NT2/D1 (cell line): ENCODE data around the gene HMHB1.

Experiments
- YY1 ChIP-seq: IDR thresholded peaks from 2 replicates; pipeline ENCODE4 v1.6.1; 2011; ENCODE audit not compliant: insufficient read length, insufficient read depth
- ZNF274 ChIP-seq: IDR thresholded peaks from 2 replicates; pipeline ENCODE4 v1.6.1; 2011; ENCODE audit warnings: mild to moderate bottlenecking, low read depth, low read length

DNA sequence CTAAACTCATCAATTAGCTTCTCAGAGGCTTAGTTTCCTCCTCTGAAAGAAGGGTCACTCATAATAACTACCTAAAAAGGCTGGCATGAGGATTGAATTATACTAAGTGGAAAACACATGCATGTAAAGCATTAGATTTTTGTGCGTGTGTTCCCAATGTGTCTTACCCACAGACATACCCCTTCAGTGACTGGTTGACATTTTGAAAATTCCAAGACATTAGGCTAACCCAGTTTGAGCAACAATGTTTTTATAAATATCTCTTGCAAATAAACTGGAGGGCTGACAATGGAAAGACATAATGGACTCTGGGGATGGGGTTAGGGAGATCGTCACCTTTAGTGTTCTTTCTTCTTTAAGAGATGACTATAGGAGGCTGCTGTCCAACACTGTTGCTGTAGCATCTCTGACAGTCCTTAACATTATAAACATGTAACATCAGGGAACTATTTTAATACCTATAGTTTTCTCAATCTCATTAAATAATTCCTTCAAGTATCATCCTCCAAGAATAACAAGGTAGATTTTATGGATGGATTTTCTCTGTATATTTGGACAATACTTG is 24.3 kb downstream of the HMHB1 start:
- TF ChIP-seq YY1 (no peak), ZNF274 (no peak)
